GM23338 (cell line): ENCODE results near the gene WNK2. TPM values are rescaled to one million over a fixed set of nuclear protein-coding genes. Genes with fewer than 3 reads are reported as not detected.

Experiments used
- ATAC-seq: fragments of 200-7000 bp; cut with Tn5 transposase; 3 replicates; pipeline ENCODE4 v1.9.1; 2020
- DNase-seq: peaks from one replicate; pipeline ENCODE4 v3.0.0-alpha.2; 2015; ENCODE audit warnings: low spot score
- H2AFZ ChIP-seq: fragments of 200-600 bp; sonication (generic); 2 replicates; pipeline ENCODE4 v1.8.0; 2016; ENCODE audit warnings: antibody characterized with exemption, mild to moderate bottlenecking, moderate library complexity
- H3F3A ChIP-seq: fragments of 200-600 bp; sonication (generic); replicated peaks from 2 replicates; pipeline ENCODE4 v1.8.0; 2017; ENCODE audit warnings: antibody characterized with exemption, mixed run types, low read depth
- H3K27ac ChIP-seq: fragments of 200-600 bp; sonication (generic); 2 replicates; pipeline ENCODE4 v1.6.1; 2016; ENCODE audit warnings: low read depth
- H3K27me3 ChIP-seq: fragments of 200-600 bp; sonication (generic); 2 replicates; pipeline ENCODE4 v1.8.0; 2016; ENCODE audit warnings: mild to moderate bottlenecking, mixed run types, moderate library complexity; ENCODE audit not compliant: insufficient read depth
- H3K36me3 ChIP-seq: fragments of 200-600 bp; sonication (generic); 2 replicates; pipeline ENCODE4 v1.8.0; 2016; ENCODE audit warnings: mild to moderate bottlenecking; ENCODE audit not compliant: insufficient read depth
- H3K4me1 ChIP-seq: fragments of 200-600 bp; sonication (generic); 2 replicates; pipeline ENCODE4 v1.8.0; 2016; ENCODE audit warnings: mild to moderate bottlenecking, moderate library complexity; ENCODE audit not compliant: insufficient read depth
- H3K4me2 ChIP-seq: fragments of 200-600 bp; sonication (generic); 2 replicates; pipeline ENCODE4 v1.7.1; 2017; ENCODE audit warnings: mixed run types
- H3K4me3 ChIP-seq: fragments of 200-600 bp; sonication (generic); 2 replicates; pipeline ENCODE4 v1.6.1; 2016; ENCODE audit warnings: mixed run types
- H3K79me2 ChIP-seq: fragments of 200-600 bp; sonication (generic); replicated peaks from 2 replicates; pipeline ENCODE4 v1.8.0; 2017; ENCODE audit warnings: mild to moderate bottlenecking; ENCODE audit not compliant: insufficient read depth
- H3K9me2 ChIP-seq: fragments of 200-600 bp; sonication (generic); 2 replicates; pipeline ENCODE4 v1.8.0; 2017; ENCODE audit not compliant: insufficient read depth
- H4K20me1 ChIP-seq: fragments of 200-600 bp; sonication (generic); replicated peaks from 2 replicates; pipeline ENCODE4 v1.8.0; 2017; ENCODE audit warnings: mild to moderate bottlenecking; ENCODE audit not compliant: insufficient read depth
- H3K27ac Mint-ChIP-seq: 2 replicates; pipeline ENCODE4 v1.8.0; 2020; ENCODE audit warnings: inconsistent platforms, mild to moderate bottlenecking, moderate library complexity, mixed read lengths
- H3K27me3 Mint-ChIP-seq: 3 replicates; pipeline ENCODE4 v1.8.0; 2022; ENCODE audit warnings: low read depth, mild to moderate bottlenecking, moderate library complexity, mixed read lengths, inconsistent platforms; ENCODE audit not compliant: insufficient read depth, poor library complexity
- H3K36me3 Mint-ChIP-seq: 3 replicates; pipeline ENCODE4 v1.8.0; 2021; ENCODE audit warnings: low read depth, mild to moderate bottlenecking, inconsistent platforms, moderate library complexity, mixed read lengths
- H3K4me1 Mint-ChIP-seq: 3 replicates; pipeline ENCODE4 v1.8.0; 2020; ENCODE audit warnings: mild to moderate bottlenecking, inconsistent platforms, mixed read lengths
- H3K4me3 Mint-ChIP-seq: 3 replicates; pipeline ENCODE4 v1.8.0; 2021; ENCODE audit warnings: moderate library complexity, mild to moderate bottlenecking, inconsistent platforms, mixed read lengths
- H3K9me3 Mint-ChIP-seq: 3 replicates; pipeline ENCODE4 v1.8.0; 2020; ENCODE audit warnings: moderate library complexity, mild to moderate bottlenecking, inconsistent platforms, mixed read lengths
- CREB1 ChIP-seq: fragments of 250-450 bp; sonication (Bioruptor Pico); IDR thresholded peaks from 2 replicates; pipeline ENCODE4 v1.5.0; 2020; ENCODE audit warnings: low read depth, mild to moderate bottlenecking, moderate library complexity
- CTCF ChIP-seq, 2 experiments: fragments of 200-600 bp in 1 of 2; sonication (generic) in 1 of 2; conservative IDR thresholded peaks; 2 replicates each; pipeline versions ENCODE4 v1.5.1 to v1.6.1; 2016 to 2017; ENCODE audit warnings: antibody characterized with exemption in 2 of 2, low read depth in 2 of 2, mild to moderate bottlenecking in 2 of 2, moderate library complexity in 1 of 2
- ETS1 ChIP-seq: IDR thresholded peaks from 2 replicates; pipeline ENCODE4 v1.6.1; 2016; ENCODE audit warnings: antibody characterized with exemption
- EZH2phosphoT487 ChIP-seq: fragments of 200-600 bp; sonication (generic); IDR thresholded peaks from one replicate; pipeline ENCODE4 v1.8.1; 2018; ENCODE audit warnings: antibody characterized with exemption; ENCODE audit not compliant: unreplicated experiment
- JUNB ChIP-seq: IDR thresholded peaks from one replicate; pipeline ENCODE4 v1.6.1; 2016; ENCODE audit warnings: antibody characterized with exemption; ENCODE audit not compliant: unreplicated experiment
- REST ChIP-seq: IDR thresholded peaks from one replicate; pipeline ENCODE4 v1.6.1; 2018; ENCODE audit warnings: antibody characterized with exemption; ENCODE audit not compliant: unreplicated experiment
- ZNF114 ChIP-seq: fragments of 250-450 bp; sonication (Bioruptor Pico); IDR thresholded peaks from 2 replicates; pipeline ENCODE4 v1.5.0; 2020; ENCODE audit warnings: mild to moderate bottlenecking, moderate library complexity
- ZNF331 ChIP-seq: fragments of 250-450 bp; sonication (Bioruptor Pico); IDR thresholded peaks from 2 replicates; pipeline ENCODE4 v1.5.0; 2020; ENCODE audit warnings: low read depth, mild to moderate bottlenecking, moderate library complexity
- ZNF462 ChIP-seq: fragments of 250-450 bp; sonication (Bioruptor Pico); IDR thresholded peaks from 2 replicates; pipeline ENCODE4 v1.5.0; 2020; ENCODE audit warnings: mild to moderate bottlenecking, moderate library complexity
- polyA plus RNA-seq: library from polyadenylated mRNA; unstranded; fragments of >200 nt; fragmentation: Nextera tagmentation; extraction: Ambion mirVana; gene quantifications from 2 replicates; pipeline ENCODE4 v1.2.1, GENCODE V29; 2016
- total RNA-seq: library from RNA; depleted of rRNA; stranded (reverse); fragments of >200 nt; shearing (Covaris generic); gene quantifications from 2 replicates; pipeline ENCODE4 v1.2.3, GENCODE V29; 2014

WNK2 gene
- total and polyA plus RNA-seq, 2 experiments from 2014 or later = 56.4 to 102 TPM

- no peak for TF ChIP-seq ZNF462 (CRISPR knock-in tag)
Observed at GRCh38 chr9:93225417-93225816, 41.5 kb downstream of the WNK2 start (continued).

- H3K4me3 Mint-ChIP-seq = no peak overlapping the region
- no peaks in the 10 kb centered on the region; the same call in 2 of the 3 replicates for H3K9me3 Mint-ChIP-seq
- Histone ChIP-seq H3K9me2 (no peaks in the 10 kb centered on the region), H4K20me1 (peaks cover 7% of the 10 kb centered on the region), H3K36me3 (no peaks in the 10 kb centered on the region; the same call in 1 of the 2 replicates), H3K4me2 (no peak overlapping the region), H3K4me3 (no peak overlapping the region), H3K4me1 (0 out of 2 replicates have a peak, but pooled peaks cover 4% of the 10 kb centered on the region), H3F3A (no peaks in the 10 kb centered on the region), H3K27me3 (no peaks in the 10 kb centered on the region), H3K79me2 (peaks cover 42% of the 10 kb centered on the region), H2AFZ (no peak overlapping the region), H3K27ac (no peak overlapping the region)
- no peaks in the 10 kb centered on the region; the same call in 2 of the 3 replicates for H3K36me3 Mint-ChIP-seq
- H3K4me1 Mint-ChIP-seq = peaks cover 20% of the 10 kb centered on the region
- ATAC-seq (no peak), DNase-seq (no peak)
- H3K27me3 Mint-ChIP-seq = peaks cover 12% of the 10 kb centered on the region
- H3K27ac Mint-ChIP-seq = no peak overlapping the region
- TF ChIP-seq ETS1 (no peak), ZNF331 (CRISPR knock-in tag) (no peak), JUNB (no peak), CTCF (conservative IDR thresholded peaks at IDR 0.05; ENCODE audit: low read depth in 2 of 2) (no peak), ZNF114 (CRISPR knock-in tag) (no peak), CREB1 (CRISPR knock-in tag) (no peak), REST (no peak), EZH2phosphoT487 (no peak)
Observed at GRCh38 chr9:93225892-93226291, 42.0 kb downstream of the WNK2 start.
